Activated CD4-positive, CD25-positive, alpha-beta regulatory T cell treated with anti-CD3 and anti-CD28 coated beads, Interleukin-2, amount 50 U/mL, for 16 hours (primary cell): ENCODE measurements around the gene DNAH3.
"Not testable (repeated sequence)": the region's sequence is repeated elsewhere in the genome, so short reads cannot be mapped to it uniquely, and the experiment has no call there.

Source experiments
- DNase-seq: peaks from one replicate; pipeline ENCODE4 v3.0.0-alpha.2; 2020; ENCODE audit warnings: low read depth, low spot score

The DNAH3 gene

GRCh38 chr16:21120976-21121520, 29.6 kb downstream of the DNAH3 start:
- no peak for DNase-seq

GRCh38 chr16:21117567-21117966, 33.1 kb downstream of the DNAH3 start:
- DNase-seq = no peak

GRCh38 chr16:21116148-21116693, 34.4 kb downstream of the DNAH3 start:
- no peak for DNase-seq

- DNase-seq = not testable (repeated sequence)
Measured at GRCh38 chr16:21115551-21115950, 35.1 kb downstream of the DNAH3 start.

GRCh38 chr16:21103941-21104860, 46.4 kb downstream of the DNAH3 start:
- DNase-seq = no peak

- no peak for DNase-seq
Measured at GRCh38 chr16:21101631-21102420, 48.8 kb downstream of the DNAH3 start.

GRCh38 chr16:21100447-21100846, 50.2 kb downstream of the DNAH3 start:
- no peak for DNase-seq

- no peak for DNase-seq
Measured at GRCh38 chr16:21097151-21097550, 53.5 kb downstream of the DNAH3 start.

GRCh38 chr16:21094719-21095118, 55.9 kb downstream of the DNAH3 start:
- DNase-seq = not testable (repeated sequence)

GRCh38 chr16:21092951-21093350, 57.7 kb downstream of the DNAH3 start:
- no peak for DNase-seq

GRCh38 chr16:21088646-21089538, 61.8 kb downstream of the DNAH3 start:
- no peak for DNase-seq

- DNase-seq = no peak
Measured at GRCh38 chr16:21088143-21088542, 62.5 kb downstream of the DNAH3 start.

GRCh38 chr16:21084631-21085225, 65.9 kb downstream of the DNAH3 start:
- no peak for DNase-seq

- no peak for DNase-seq
Measured at GRCh38 chr16:21083729-21084268, 66.8 kb downstream of the DNAH3 start.

GRCh38 chr16:21081329-21081728, 69.3 kb downstream of the DNAH3 start:
- DNase-seq = no peak

GRCh38 chr16:21078563-21078962, 72.1 kb downstream of the DNAH3 start:
- no peak for DNase-seq

- no peak for DNase-seq
Measured at GRCh38 chr16:21076186-21076883, 74.3 kb downstream of the DNAH3 start.

- no peak for DNase-seq
Measured at GRCh38 chr16:21075252-21075651, 75.4 kb downstream of the DNAH3 start.

GRCh38 chr16:21072976-21073375, 77.7 kb downstream of the DNAH3 start:
- no peak for DNase-seq

- no peak for DNase-seq
Measured at GRCh38 chr16:21071741-21072140, 78.9 kb downstream of the DNAH3 start.
